K562 (cell line): ENCODE results near the gene PSMD8. TPM values are rescaled to one million over a fixed set of nuclear protein-coding genes. Genes with fewer than 3 reads are reported as not detected.

ENCODE experiments used
- ATAC-seq: fragments of 200-7000 bp; cut with Tn5 transposase; 3 replicates; pipeline ENCODE4 v1.9.1; 2020; ENCODE audit warnings: moderate library complexity
- BruUV-seq: library from RNA; stranded (reverse); fragments of 400-500 nt; replicated peaks from 2 replicates; lab custom pipeline; 2021; lab: Mats Ljungman, UMichigan
- CTCF ChIA-PET: fragments of 300-600 bp; formaldehyde crosslinking; extraction: SDS; loops from one replicate; lab custom pipeline; 2021; ENCODE audit warnings: low intra/inter-chr PET ratio; lab: Yijun Ruan, JAX
- POLR2A ChIA-PET: fragments of 300-600, 350-650 bp; sonication (Branson Sonifier 250); formaldehyde crosslinking; extraction: SDS; loops from one replicate; lab custom pipeline; 2021; ENCODE audit warnings: antibody characterized with exemption, inconsistent platforms; lab: Yijun Ruan, JAX
- DNase-seq, 4 experiments: peaks; one replicate each; pipeline versions ENCODE4 v3.0.0 to v3.0.0-alpha.2; 2011 to 2018; ENCODE audit warnings: low spot score in 3 of 4, mixed read lengths in 3 of 4; ENCODE audit errors: extremely low read depth in 1 of 4
- FAIRE-seq: peaks from 2 replicates; lab custom pipeline; 2011; peaks lifted over from hg19 to GRCh38; lab: Jason Lieb, UNC
- H2AFZ ChIP-seq: 2 replicates; pipeline ENCODE4 v1.6.0; 2011; ENCODE audit warnings: low read depth, low read length, control low read depth, inconsistent platforms
- H3K27ac ChIP-seq: fragments of 200-600 bp; 3 replicates; pipeline ENCODE4 v1.8.0; 2011; ENCODE audit warnings: low read depth, mild to moderate bottlenecking, control low read depth, inconsistent platforms, low read length, moderate library complexity, mixed read lengths; ENCODE audit errors: extremely low read depth
- H3K27me3 ChIP-seq, 2 experiments: fragments of 300-600 bp in 1 of 2; 2 replicates in 1 of 2; 3 replicates in 1 of 2; pipeline versions ENCODE4 v1.6.0 to v1.8.0; 2011; ENCODE audit warnings: inconsistent platforms in 2 of 2, low read length in 2 of 2, mild to moderate bottlenecking in 1 of 2, mixed read lengths in 1 of 2, moderate library complexity in 1 of 2; ENCODE audit not compliant: control insufficient read depth in 2 of 2, insufficient read depth in 2 of 2
- H3K36me3 ChIP-seq: fragments of 300-600 bp; 3 replicates; pipeline ENCODE4 v1.8.0; 2011; ENCODE audit warnings: mild to moderate bottlenecking, low read length, inconsistent platforms; ENCODE audit not compliant: control insufficient read depth, insufficient read depth
- H3K4me1 ChIP-seq, 2 experiments: fragments of 200-600 bp in 1 of 2; replicated peaks in 1 of 2; 2 replicates in 1 of 2; 3 replicates in 1 of 2; pipeline versions ENCODE4 v1.5.1 to v1.8.0; 2011; ENCODE audit warnings: inconsistent platforms in 2 of 2, low read length in 2 of 2, mild to moderate bottlenecking in 1 of 2, mixed read lengths in 1 of 2, moderate library complexity in 1 of 2; ENCODE audit not compliant: control insufficient read depth in 2 of 2, insufficient read depth in 2 of 2
- H3K4me2 ChIP-seq: 2 replicates; pipeline ENCODE4 v1.6.1; 2011; ENCODE audit warnings: low read length, control low read depth, inconsistent platforms, mixed read lengths; ENCODE audit not compliant: insufficient read depth
- H3K4me3 ChIP-seq: fragments of 200-600 bp; sonication (generic), shearing (Covaris generic); 2 replicates; pipeline ENCODE4 v1.5.1; 2016; ENCODE audit warnings: control low read depth, inconsistent platforms
- H3K79me2 ChIP-seq: fragments of 200-600 bp; 3 replicates; pipeline ENCODE4 v1.8.0; 2011; ENCODE audit warnings: low read length, inconsistent platforms; ENCODE audit not compliant: control insufficient read depth, insufficient read depth
- H3K9ac ChIP-seq, 2 experiments: 2 replicates each; pipeline versions ENCODE4 v1.6.0 to v1.6.1; 2011; ENCODE audit warnings: low read depth in 2 of 2, low read length in 2 of 2, control low read depth in 1 of 2, inconsistent platforms in 1 of 2, mild to moderate bottlenecking in 1 of 2, mixed read lengths in 1 of 2; ENCODE audit not compliant: insufficient read depth in 1 of 2
- H3K9me1 ChIP-seq: one replicate; pipeline ENCODE4 v1.6.0; 2011; ENCODE audit warnings: inconsistent platforms, mild to moderate bottlenecking, low read length, moderate library complexity; ENCODE audit not compliant: control insufficient read depth, insufficient read depth
- H3K9me3 ChIP-seq: replicated peaks from 2 replicates; pipeline ENCODE4 v1.5.1; 2011; ENCODE audit warnings: low read depth, low read length, inconsistent platforms; ENCODE audit not compliant: control insufficient read depth, insufficient read depth
- H4K20me1 ChIP-seq: replicated peaks from 2 replicates; pipeline ENCODE4 v1.6.1; 2011; ENCODE audit warnings: low read length, inconsistent platforms, mixed read lengths; ENCODE audit not compliant: control insufficient read depth, insufficient read depth
- ATF1 ChIP-seq, 2 experiments: fragments of 450-650 bp in 1 of 2; IDR thresholded peaks; 2 replicates each; pipeline ENCODE4 v1.6.1; 2016; ENCODE audit warnings: missing compliant biosample characterization in 1 of 2, missing genetic modification characterization in 1 of 2
- BRD9 ChIP-seq: fragments of 450-650 bp; IDR thresholded peaks from 2 replicates; pipeline ENCODE4 v1.6.1; 2018; ENCODE audit warnings: low read depth; ENCODE audit not compliant: partially characterized antibody
- MLX ChIP-seq, 2 experiments: fragments of 450-650 bp in 1 of 2; sonication (generic) in 1 of 2; formaldehyde crosslinking; conservative IDR thresholded peaks; 2 replicates each; pipeline versions ENCODE4 v1.4.0 to v1.8.1; 2020 to 2022; ENCODE audit warnings: mild to moderate bottlenecking in 1 of 2, missing genetic modification reagents in 1 of 2
- PHTF2 ChIP-seq: fragments of 250-450 bp; sonication (Bioruptor Pico); IDR thresholded peaks from 2 replicates; pipeline ENCODE4 v1.5.0; 2021; ENCODE audit warnings: mild to moderate bottlenecking
- RREB1 ChIP-seq: fragments of 250-450 bp; sonication (Bioruptor Pico); IDR thresholded peaks from 2 replicates; pipeline ENCODE4 v1.4.0; 2020
- WGBS: fragments of 100-300 bp; shearing (Covaris generic); methylation state at CpG from one replicate; pipeline ENCODE4 v1.1.6; 2016; ENCODE audit warnings: low coverage, mixed read lengths; ENCODE audit not compliant: insufficient coverage; ENCODE audit errors: missing lambda C conversion rate; 5-methylcytosine and 5-hydroxymethylcytosine counted together
- in situ Hi-C: fragments of 300-500 bp; cut with MboI; formaldehyde crosslinking; loops from 4 replicates; pipeline ENCODE4 v1.15.0; 2018; ENCODE audit warnings: inconsistent platforms, mixed read lengths
- intact Hi-C: fragments of 100-400 bp; cut with micrococcal nuclease; formaldehyde crosslinking; loops from 2 replicates; pipeline ENCODE4 v1.14.2; 2022
- polyA plus RNA-seq, 8 experiments: library from polyadenylated mRNA; depleted of rRNA in 4 of 8; stranded (reverse) in 5 of 8; unstranded in 3 of 8; fragments of >200 nt; fragmentation: Nextera tagmentation in 2 of 8; fragmentation: Illumina TruSeq in 1 of 8; extraction: Ambion mirVana in 2 of 8; extraction: Trizol in 1 of 8; gene quantifications; 2 replicates each; pipeline versions ENCODE4 v1.2.1 to v1.2.3, GENCODE V29; 2011 to 2014; ENCODE audit warnings: inconsistent platforms in 1 of 8, missing spikeins in 1 of 8
- total RNA-seq, 7 experiments: library from RNA; depleted of rRNA in 6 of 7; stranded (reverse); fragments of >200 nt in 6 of 7; fragmentation: Illumina TruSeq in 2 of 7; extraction: Trizol in 2 of 7; gene quantifications; 2 replicates each; pipeline versions ENCODE4 v1.2.1 to v1.2.3, GENCODE V29; 2011 to 2021; ENCODE audit warnings: low replicate concordance in 1 of 7

PSMD8 gene
- total and polyA plus RNA-seq, 9 of the 15 experiments (the other 6 are each of a cell fraction or from before 2014, with no cell fraction given) = 130 to 583 (median 315) TPM

- DNase-seq (no peak), FAIRE-seq (no peak), ATAC-seq (no peak)
- Histone ChIP-seq H3K27ac (no peak overlapping the region), H3K27me3 (no peaks in the 10 kb centered on the region), H3K4me2 (peak overlapping the region; percentile 86), H3K9me1 (no peaks in the 10 kb centered on the region), H3K4me1 (peaks cover 13 to 34% of the 10 kb centered on the region in 2 experiments; a peak in 4 of 5 replicates), H3K79me2 (peaks cover 2% of the 10 kb centered on the region; the same call in 1 of the 3 replicates), H3K36me3 (no peaks in the 10 kb centered on the region), H3K9ac (peak overlapping the region; percentile 42 to 92), H4K20me1 (no peaks in the 10 kb centered on the region), H3K4me3 (peak overlapping the region; percentile 85; the same call in 1 of the 2 replicates), H3K9me3 (no peaks in the 10 kb centered on the region), H2AFZ (peak overlapping the region; percentile 97)
- WGBS = 46% methylated on average over 10 of the region's 10 CpGs
- intact Hi-C loops (loop anchor here (5.0 kb wide), 1 partner anchor 50 kb away; the partner anchor contains the start of genes GGN and SPRED3), in situ Hi-C loops (loop anchor here (25.0 kb wide), 1 partner anchor 425 kb away; the partner anchor contains the start of genes SIPA1L3 and WDR87)
- TSS peak; percentile 45 for BruUV-seq
- ChIA-PET CTCF (no interaction called here), POLR2A (interaction anchor here (0.7 to 2.6 kb wide), 4 partner anchors 10 to 47 kb away, joined by 4 to 8 read pairs (median 5); no protein-coding TSS in a partner anchor)
- TF ChIP-seq MLX (CRISPR knock-in tag; conservative IDR thresholded peaks at IDR 0.05) = 0 out of 4 replicates have a peak, but pooled peaks of 1 of the 2 experiments have one; percentile 66
- no peak for TF ChIP-seq PHTF2 (CRISPR knock-in tag)
- no peak for TF ChIP-seq ATF1 (CRISPR knock-in tag; IDR thresholded peaks at IDR 0.05)
- TF ChIP-seq ATF1 (tag; IDR thresholded peaks at IDR 0.05) = no peak
- 0 out of 2 replicates have a peak, but pooled peaks have one; percentile 46 for TF ChIP-seq RREB1
- no peak for TF ChIP-seq BRD9
Observed at GRCh38 chr19:38337360-38337653, 37.1 kb upstream of the PSMD8 start.
